NCI-H510A (cell line): ENCODE results near the gene IBTK.
"Not testable (repeated sequence)": the region's sequence is repeated elsewhere in the genome, so short reads cannot be mapped to it uniquely, and the experiment has no call there.

Source experiments
- DNase-seq: peaks from one replicate; lab custom pipeline; 2025; lab: John Stamatoyannopoulos, UW

The IBTK gene

GRCh38 chr6:82245376-82245775 is 2.2 kb downstream of the IBTK start:
- DNase-seq, result no peak

GRCh38 chr6:82243884-82244283 is 3.7 kb downstream of the IBTK start:
- no peak for DNase-seq

- no peak for DNase-seq
These were observed 7.4 kb downstream of the IBTK start for GRCh38 chr6:82240186-82240585.

- DNase-seq, result no peak
These were observed 7.9 kb downstream of the IBTK start for GRCh38 chr6:82239597-82239996.

GRCh38 chr6:82237013-82237412 is 10.5 kb downstream of the IBTK start:
- DNase-seq, result no peak

- no peak for DNase-seq
These were observed 19.8 kb downstream of the IBTK start for GRCh38 chr6:82227770-82228169.

GRCh38 chr6:82220167-82220566 is 27.4 kb downstream of the IBTK start:
- no peak for DNase-seq

GRCh38 chr6:82217018-82217586 is 30.4 kb downstream of the IBTK start:
- no peak for DNase-seq

- DNase-seq, result no peak
These were observed 31.0 kb downstream of the IBTK start for GRCh38 chr6:82216549-82216948.

GRCh38 chr6:82211326-82211725 is 36.2 kb downstream of the IBTK start:
- DNase-seq, result no peak

- no peak for DNase-seq
These were observed 38.6 kb downstream of the IBTK start for GRCh38 chr6:82208913-82209312.

- DNase-seq, result no peak
These were observed 41.6 kb downstream of the IBTK start for GRCh38 chr6:82205930-82206392.

GRCh38 chr6:82204020-82204419 is 43.5 kb downstream of the IBTK start:
- no peak for DNase-seq

- no peak for DNase-seq
These were observed 49.8 kb downstream of the IBTK start for GRCh38 chr6:82197784-82198183.

GRCh38 chr6:82197245-82197644 is 50.3 kb downstream of the IBTK start:
- DNase-seq, result not testable (repeated sequence)

- DNase-seq, result no peak
These were observed 51.4 kb downstream of the IBTK start for GRCh38 chr6:82196161-82196560.

GRCh38 chr6:82195619-82196018 is 51.9 kb downstream of the IBTK start:
- no peak for DNase-seq

- no peak for DNase-seq
These were observed 61.5 kb downstream of the IBTK start for GRCh38 chr6:82185948-82186535.

GRCh38 chr6:82183642-82184282 is 63.8 kb downstream of the IBTK start:
- no peak for DNase-seq

GRCh38 chr6:82182756-82183155 is 64.8 kb downstream of the IBTK start:
- no peak for DNase-seq

GRCh38 chr6:82179415-82179814 is 68.1 kb downstream of the IBTK start:
- no peak for DNase-seq

GRCh38 chr6:82178759-82179112 is 68.8 kb downstream of the IBTK start:
- no peak for DNase-seq

GRCh38 chr6:82178077-82178758 is 69.3 kb downstream of the IBTK start:
- no peak for DNase-seq
